ENCODE data around the gene C1orf210. TPM values are rescaled to one million over a fixed set of nuclear protein-coding genes. Genes with fewer than 3 reads are reported as not detected.
A peak's percentile ranks its signal among the peaks of the same experiment; 100 is the strongest.

C1orf210 gene
- total RNA-seq, 1 donor from 2014 or later = 15.2 TPM

DNA sequence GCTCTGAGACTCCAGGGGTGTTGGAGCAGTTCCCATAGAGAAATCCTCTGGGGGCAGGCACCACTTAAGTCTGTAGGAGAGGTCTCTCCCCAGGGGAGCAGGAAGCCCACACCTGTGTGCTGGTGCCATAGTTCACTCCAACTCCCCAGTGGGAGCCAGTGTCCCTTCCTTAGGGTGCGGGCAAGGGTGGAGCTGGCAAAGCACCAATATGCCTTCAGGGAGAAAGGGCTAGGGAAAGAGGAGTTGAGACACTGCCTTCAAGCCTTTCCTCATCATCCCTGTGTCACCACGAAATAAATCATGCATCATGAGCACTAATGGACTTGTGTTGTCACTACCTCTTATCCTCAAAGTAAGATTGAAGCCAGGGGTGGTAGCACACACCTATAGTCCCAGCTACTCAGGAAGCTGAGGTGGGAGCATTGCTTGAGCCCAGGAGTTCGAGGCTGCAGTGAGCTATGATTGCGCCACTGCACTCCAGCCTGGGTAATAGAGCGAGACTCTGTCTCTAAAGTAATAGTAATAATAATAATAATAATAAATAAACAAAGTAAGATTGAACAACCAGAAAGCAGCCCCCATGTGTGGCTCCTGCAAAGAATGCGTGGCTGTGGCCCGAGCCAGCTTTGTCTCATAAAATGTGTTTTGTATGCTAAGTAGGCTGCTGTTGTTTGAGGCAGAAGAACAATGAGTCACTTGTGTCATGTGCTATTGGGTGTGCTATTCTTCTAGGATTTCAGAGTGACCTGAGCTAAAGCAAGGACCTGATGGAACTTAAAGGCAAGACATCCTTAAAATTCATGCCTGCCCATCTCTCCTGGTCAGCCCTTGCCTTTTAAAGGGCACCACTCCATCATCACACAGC, 8.7 kb upstream of the C1orf210 start:
- ATAC-seq = peak; percentile 62

DNA sequence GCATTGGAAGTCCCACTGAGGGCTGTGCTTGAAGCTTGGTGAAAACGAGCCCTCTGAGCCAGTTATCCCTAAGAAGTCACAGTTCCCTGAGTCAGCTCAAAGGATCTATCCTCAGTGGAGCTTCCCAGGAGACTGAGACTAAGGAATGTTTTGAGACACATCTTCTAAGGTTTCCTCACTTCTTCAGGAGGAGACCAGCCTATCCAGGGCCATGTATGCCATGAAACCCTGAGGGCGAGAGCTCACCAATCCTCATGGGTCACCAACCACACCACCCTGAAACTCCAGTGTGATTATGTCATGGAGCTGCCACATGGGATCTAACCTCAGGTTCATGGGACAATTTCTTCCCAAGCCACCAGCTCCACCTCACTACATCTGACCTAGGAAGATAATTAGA, 7.8 kb upstream of the C1orf210 start:
- no peak for ATAC-seq

DNA sequence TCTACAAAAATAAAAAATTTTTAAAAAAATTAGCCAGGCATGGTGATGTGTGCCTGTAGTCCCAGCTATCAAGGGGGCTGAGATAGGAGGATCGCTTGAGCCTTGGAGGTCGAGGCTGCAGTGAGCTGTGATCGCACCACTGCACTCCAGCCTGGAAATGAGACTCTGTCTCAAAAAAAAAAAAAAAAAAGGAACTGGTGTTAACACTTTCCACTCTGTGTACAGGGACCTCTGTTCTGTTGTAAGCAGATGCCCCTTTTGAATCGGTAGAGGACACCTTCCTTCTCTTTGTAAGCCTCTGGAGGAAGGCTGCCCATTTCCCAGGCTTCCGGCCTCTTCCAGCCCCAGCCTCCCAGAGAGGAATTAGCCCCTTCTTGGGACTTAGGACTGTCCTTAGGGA, 7.3 kb upstream of the C1orf210 start:
- ATAC-seq = no peak

DNA sequence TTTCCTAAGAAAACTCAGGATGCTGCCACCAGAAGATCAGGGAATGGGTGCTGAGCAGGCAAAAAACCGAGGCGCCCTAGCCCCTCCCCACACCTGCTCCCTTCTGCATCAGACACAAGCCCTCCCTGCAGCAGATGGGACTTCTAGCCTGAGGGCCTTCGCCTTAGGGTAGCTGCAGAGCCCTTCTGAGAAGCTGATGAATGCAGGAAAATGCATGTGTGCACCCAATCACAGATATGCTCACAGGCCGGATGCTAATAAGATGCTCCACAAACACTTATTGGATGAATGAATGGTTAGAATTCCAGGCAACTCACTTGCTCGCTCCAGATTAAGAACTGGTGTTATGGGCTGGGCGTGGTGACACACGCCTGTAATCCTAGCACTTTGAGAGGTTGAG, 6.8 kb upstream of the C1orf210 start:
- ATAC-seq = no peak

DNA sequence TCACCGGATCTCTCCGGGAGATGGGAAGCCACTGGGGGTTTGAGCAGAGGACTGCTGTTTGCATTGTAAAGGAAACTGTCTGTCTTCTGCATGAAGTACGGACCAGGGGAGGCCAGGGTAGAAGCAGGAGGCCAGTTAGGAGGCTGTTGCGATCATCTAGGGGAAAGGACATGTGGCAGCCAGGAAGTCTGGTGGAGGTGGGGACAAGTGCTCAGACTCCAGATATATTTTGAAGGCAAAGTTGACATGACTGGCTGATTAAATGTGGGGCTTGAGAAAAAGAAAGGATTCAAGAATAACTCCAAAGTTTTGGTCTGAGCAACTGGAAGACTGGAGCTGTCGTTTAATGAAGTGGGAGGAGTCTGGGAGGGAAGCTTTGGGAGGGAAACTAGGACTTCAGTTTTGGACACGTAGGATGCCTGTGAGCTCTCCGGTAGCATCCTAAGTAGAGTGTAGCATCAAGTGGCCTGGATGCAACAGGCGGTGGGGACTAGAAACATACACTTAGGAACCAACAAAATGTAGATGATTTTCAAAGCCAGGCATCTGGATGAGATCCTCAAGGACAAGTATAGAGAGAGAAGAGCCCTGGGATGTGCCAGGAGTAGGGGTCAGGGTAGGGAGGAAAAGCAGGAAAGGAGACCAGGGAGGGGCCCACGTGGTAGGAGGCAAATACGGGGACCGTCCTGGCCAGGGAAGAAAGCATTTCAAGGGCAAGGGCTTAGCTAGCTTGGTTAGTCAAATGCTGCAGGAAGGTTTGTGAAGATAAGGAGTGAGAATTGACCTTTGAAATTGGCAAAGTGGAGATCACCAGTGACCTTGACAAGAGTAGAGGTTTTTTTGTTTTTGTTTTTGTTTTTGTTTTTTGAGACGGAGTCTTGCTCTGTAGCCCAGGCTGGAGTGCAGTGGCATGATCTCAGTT, 3.7 kb upstream of the C1orf210 start:
- ATAC-seq = no peak

DNA sequence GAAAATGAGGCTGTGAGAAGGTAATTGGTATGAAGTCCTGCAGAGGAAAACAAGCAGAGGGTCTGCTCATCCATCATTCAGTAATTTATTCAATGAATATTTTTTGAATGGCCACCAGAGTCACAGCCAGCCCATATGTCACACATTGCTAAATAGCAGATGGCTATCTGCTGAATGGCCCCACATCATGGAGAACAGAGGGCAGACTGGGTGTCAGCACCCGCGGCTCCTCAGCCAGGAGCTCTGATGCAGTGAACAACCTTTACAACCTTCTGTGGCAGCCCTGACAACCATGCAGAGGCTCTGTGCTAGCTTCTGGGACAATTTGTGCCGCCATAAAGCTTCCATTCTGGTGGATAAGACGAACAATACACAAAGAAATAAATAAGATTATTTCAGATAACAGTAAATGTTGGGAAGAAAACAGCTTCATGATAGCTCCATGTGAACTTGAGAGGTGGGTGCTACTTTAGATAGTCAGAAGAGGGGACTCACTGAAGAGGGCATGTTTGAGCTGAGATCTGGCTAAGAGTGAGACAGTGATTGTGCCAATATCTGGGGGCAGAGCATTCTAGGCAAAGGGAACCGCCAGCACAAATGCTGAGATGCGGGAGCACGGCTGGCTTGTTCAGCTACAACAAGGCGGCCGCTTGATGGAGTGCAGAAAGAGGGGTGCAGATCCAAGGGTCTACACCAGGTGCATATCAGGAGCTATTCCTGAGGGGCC, 2.8 kb upstream of the C1orf210 start:
- ATAC-seq = no peak

DNA sequence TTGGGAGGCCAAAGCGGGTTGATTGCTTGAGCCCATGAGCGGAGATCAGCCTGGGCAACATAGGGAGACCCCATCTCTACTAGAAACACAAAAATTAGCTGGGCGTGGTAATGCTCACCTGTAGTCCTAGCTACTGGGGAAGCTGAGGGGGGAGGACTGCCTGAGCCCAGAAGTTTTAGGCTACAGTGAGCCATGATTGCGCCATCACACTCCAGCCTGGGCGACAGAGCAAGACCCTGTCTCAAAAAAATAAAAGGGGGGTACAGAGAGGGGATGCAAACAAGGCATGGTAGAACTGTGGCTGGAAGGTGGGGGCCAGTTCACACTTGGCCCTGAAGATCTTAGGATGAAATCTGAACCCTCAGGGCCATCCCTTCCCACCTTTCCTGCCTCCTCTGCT, 1.2 kb upstream of the C1orf210 start:
- ATAC-seq = no peak

DNA sequence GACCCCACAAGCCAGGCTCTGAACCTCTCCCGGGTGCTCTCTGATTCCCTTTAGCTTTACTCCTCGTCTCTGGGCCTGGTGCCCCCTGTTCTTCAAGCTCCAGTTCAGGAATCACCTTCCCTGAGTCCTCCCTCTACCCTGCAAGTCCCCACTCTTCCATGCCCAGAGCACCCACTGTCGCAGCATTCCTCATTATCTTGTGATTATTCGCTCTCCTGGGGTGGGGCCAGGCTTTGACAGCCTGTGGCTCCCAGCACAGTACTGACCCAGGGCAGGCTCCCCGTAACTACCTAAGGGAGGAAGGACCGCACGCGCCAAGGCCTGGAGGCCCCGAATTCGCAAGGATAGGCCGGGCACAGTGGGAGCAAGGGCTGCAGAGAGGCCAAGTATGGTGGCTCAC, 734 bp upstream of the C1orf210 start:
- no peak for ATAC-seq

DNA sequence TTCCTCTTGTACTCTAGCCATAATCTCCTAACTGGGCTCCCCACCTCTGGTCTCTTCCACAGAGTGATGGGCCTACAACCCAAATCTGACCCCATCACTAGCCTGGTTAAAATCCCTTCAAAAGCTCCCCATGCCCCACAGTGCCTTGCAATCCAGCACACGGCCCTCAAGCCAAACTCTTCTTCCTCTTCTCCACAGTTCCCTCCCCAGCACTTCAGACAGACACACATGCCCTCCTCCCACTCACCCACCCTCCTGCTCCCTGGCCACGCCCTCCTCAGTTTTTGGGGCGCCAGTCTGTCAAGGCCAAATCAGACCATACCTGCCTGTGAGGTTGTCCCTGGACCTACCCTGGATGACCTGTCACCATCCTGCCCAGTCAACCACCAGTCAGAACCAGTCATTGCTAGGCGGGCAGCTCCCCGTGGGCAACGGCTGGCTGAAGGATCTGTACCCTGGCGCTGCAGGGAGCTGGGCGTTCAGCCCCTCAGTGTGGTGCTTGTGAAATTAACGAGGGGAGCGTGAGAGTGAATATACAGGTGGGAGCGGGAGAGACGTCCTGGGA, 753 bp downstream of the C1orf210 start:
- ATAC-seq = peak; percentile 58

DNA sequence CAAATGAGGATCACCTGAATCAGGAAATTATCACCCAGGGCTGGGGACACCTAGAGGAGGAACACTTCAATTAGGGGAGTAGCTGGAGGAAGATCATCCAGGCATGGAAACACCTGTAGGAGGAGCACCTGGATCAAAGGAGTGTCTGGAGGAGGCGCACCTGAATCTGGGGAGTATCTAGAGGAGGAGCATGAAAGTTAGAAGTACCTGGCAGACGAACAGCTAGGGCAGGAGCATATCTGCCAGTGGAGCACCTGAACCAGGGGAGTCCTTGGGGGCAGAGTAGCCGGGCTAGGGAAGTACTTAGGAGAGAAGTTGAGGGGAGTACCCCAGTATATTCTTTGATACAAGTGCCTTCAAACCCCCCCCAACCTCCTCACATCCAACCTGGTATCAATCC, 1.3 kb downstream of the C1orf210 start:
- ATAC-seq = peak; percentile 48

DNA sequence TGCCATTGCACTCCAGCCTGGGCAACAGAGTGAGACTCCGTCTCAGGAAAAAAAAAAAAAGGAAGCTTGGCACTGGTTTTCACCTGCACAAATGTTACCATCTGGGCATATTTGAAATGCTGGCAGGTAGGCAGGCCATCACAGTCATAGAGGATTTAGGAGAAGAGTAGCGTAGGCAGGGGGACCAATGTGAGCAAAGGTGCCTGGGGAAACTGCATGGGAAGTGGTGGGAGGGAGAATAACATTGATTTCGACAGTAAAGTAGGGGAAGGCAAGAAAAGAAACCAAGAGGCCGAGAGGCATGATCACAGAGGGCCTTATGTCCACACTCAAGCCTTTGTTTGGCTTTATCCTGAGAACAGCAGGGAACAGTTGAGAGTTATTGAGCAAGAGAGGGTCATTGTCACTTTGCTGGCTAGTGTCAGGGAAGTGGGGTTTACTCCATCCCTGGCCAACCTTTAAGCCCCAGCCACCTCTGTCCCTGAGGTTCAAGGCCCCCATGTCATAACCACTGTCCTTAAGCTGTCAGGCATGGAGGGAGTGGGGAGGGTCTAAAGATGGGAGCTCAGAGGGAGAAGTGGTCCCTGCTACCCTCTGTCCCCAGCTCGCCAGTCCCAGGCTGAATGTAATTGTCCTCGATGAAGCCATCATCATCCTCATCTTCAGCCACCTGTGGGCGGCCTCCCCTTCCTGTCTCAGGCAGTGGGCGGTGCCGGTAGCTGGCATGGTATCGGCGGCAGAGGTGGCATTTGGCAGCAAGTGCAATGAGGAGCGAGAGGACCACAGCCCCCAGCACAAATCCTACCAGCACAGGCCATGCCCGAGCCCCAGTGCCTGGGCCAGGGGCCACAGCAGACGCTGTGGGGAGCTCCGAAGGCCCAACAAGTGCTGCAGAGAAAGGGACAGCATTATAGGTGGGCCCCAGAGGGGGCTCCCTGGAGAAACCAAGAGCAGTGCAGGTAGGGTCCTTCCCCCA, 2.9 kb downstream of the C1orf210 start:
- ATAC-seq = no peak

DNA sequence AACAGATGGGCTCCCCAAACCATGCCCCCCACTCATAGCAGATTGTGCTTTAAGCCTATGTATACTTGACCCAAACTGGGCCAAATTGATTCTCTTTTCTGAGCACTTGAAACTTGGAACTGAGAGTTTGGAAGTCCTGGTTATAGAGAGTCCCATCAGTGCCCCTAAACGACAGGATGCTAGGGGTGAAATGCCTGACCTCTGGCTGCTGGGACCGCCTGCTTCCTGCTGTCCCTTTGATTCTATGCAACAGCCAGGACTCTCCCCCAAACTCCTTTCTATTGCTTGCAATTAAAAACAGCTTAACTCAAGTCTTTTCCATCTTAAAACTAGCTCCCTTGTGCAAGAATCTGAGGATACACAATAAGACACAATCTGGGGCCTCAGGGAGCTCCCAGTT, 4.7 kb downstream of the C1orf210 start:
- no peak for ATAC-seq

DNA sequence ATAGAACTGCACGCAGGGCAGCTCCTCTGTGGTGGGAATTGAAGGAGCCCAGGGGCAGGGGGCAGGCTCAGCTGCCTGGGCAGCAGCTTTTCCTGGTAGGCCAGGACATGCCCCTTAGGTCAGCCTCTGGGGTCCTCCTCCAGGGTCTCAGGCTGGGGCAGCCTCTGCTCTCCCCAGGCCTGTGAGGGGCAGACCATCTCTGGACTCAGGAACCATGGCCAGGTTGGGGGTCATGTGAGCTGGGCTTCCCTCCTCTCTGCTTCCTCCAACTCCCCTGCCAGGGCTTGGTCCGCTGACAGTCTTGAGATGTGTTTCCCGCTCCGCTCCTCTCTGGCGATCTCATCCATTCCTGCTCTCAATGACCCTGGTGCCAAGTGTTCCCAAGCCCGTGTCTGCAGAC, 5.7 kb downstream of the C1orf210 start:
- no peak for ATAC-seq

DNA sequence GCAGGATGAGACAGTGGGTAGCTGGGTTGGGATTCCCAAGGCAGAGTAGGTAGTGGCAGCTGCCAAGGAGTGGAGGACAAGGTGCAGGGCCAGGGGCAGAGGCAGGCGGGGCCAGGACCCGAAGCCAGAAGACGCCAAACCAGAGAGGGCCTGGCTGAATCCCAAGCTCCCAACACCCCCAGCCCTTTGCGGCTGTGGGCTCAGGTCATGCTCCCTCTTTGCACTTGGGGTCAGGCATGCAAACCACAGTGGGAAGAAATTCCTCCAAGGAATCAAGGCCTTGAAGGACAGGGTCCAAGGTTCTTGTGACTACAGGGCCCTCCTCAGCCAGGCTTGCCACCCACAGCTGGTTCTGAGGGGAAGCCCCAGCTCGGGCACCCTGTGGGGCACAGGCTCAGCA, 6.2 kb downstream of the C1orf210 start:
- ATAC-seq = no peak

DNA sequence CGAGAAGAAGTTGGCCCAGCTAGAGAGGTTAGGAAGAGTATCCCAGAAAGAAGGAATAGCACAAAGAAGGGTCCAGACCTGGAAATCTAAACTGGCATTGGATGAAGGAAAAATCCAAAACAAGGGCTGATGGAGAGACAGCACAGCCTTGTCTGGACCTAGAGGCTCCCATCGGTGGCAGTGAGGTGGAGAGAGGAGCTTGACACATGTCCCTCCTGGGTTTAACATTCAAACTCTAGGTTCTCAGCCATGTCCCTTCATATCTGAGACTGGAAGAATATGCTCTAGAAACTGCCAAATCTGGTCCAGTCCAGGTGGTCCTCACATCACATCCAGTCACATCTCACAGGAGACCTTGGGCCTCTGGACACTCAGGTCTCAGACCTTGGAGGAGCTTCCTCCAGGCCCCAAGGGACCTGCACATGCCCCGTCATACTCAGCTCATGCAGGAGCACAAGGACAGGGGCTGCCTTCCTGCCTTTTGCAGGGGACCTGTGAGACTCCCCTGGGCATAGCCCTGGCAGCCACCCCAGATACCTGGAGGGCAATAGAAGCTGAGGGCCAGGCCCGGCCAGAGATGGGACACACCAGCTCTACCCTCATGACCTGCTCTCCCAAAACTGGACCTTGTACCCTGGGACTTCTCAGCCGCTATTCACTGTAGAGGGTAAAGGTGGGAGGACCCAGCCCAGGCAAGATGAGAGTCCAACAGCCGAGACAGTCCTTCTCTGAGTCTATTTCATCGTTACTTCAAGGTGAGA, 8.1 kb downstream of the C1orf210 start:
- no peak for ATAC-seq

DNA sequence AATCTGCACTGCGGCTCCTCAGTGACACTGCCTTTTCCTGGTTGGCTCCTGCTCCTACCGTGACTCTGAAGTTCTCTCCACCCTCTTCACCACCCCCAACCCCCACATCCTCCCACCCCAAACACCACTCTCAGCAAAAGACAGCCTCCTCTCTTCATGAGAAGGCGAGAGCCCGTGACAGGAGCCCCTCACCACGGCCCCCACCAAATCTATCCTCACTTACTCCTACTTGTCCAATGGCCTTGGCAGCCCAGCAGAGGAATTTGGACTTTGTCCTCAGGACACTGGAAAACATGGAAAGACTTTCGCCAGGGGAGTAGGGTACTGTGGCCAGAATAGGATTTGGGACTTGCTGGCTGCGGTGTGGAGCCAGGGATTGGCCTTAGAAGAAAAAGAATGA, 8.7 kb downstream of the C1orf210 start:
- no peak for ATAC-seq

DNA sequence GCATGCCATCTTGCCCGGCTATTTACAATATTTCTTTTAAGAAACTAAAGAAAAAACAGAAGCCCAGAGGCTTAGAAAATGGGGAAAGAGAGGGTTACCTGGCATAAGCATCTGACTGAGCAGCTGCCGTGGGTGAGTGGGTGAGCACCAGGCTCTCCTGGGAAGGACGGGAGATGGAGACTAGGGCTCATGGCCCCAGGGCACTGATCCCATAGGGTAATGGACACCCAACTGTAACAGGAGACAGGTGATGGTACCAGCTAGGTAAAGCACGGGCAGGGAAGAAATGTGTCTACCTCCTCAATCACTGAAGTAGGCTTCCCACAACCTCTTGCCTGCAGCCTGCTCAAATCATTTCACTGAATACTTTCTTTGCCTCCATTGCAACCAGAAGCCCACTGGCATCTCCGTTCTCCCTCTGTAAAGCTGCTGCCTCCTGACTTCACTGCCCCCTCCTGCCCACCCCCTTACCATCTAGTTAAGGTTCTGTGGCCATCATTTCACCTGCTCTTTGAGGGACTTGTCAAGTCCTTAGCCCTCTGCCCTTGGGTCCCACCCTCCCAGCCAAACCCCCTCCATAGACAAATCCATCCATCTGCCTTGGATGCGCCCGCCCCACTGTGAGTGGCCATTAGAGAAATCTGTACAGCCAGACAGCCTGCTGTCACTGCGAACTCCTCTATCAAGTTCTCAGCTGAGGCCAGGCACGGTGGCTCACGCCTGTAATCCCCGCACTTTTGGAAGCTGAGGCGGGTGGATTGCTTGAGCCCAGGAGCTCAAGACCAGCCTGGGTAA, 9.4 kb downstream of the C1orf210 start:
- no peak for ATAC-seq

DNA sequence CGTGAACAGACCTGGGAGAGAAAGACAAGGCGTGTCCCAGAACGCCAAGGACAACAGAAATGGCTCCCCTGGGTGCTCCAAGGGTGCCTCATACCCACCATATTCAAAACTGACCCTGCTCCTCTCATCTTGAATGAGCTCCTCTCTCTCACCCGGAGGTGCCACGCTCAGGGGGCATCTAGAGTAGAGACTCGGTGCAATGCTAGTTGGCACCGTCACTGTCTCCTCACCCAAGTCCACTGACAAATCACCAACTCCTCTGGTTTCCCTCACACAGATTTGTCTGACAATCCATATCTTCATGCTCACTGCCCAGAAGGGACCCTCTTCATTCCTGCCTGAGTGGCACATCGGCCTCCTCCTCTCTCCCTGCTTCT, 10.6 kb downstream of the C1orf210 start:
- ATAC-seq = no peak

DNA sequence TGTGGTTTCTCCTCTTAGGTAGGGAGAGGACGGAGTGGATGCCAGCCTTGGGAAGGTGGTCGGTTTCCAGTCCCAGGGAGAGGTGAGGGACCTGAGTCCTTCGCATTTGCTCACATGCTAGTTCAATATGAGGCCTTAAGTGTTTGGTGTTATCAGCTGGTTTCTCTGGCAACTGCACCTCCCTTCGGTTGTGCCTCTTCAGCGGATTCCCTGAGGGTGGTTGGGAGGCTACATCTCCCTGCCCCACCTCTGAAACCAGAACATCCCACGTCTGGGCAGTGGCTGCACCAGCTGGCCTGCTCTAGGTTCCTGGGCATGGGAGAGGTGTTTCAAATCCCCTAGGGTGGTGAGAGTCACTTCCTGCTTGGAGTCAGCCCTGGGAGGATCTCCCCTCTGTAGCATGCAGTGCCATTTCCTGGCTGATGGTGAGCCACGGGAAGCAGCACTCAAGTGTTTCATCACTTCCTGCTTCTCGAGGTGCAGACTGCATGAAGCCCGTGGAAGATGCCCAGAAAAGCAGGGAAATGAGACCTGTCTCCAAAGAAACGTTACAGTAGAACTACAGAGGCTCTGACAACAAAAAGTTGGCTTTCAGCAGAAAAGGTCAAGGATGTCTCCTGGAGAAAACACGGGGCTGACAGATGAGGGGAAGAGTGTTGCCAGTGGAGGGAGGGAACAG, 11.1 kb downstream of the C1orf210 start:
- ATAC-seq = peak; percentile 68

Measured in esophagus mucosa (tissue), 1 donor.